Measurements from ENCODE around the gene SCG5.
A peak's percentile ranks its signal among the peaks of the same experiment; 100 is the strongest.

SCG5 gene

GRCh38 chr15:32656496-32656895, 15.0 kb downstream of the SCG5 start:
- no peak overlapping the region for H3K4me3 ChIP-seq (ENCODE audit: low read length)
- DNase-seq (ENCODE audit: low read depth), result no peak
- TF ChIP-seq CTCF (conservative IDR thresholded peaks at IDR 0.05; ENCODE audit: low read length), result no peak

- TF ChIP-seq CTCF (conservative IDR thresholded peaks at IDR 0.05; ENCODE audit: low read length), result no peak
- H3K4me3 ChIP-seq (ENCODE audit: low read length), result no peak overlapping the region
- no peak for DNase-seq (ENCODE audit: low read depth)
Observed at GRCh38 chr15:32657198-32657883, 15.8 kb downstream of the SCG5 start.

DNA sequence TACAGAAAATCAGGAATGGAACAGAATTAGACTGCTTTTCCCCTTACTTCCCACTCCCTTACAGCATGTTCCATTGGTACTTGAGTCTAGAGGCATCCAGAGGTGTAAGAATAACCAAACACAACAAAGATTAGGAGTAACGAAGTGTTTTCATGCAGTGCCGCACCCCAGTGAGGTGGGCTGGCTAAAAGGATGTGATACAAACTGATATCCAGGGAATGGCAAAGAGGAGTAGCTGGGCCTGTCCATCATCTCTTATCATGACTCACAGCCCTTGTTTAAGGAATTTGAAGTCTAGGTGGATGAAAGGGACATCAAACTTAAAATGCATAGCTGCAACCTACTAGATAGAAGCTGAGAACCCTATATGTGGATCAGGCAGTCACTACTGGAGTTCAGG, 16.4 kb downstream of the SCG5 start:
- H3K4me3 ChIP-seq (ENCODE audit: low read length), result no peak overlapping the region
- no peak for TF ChIP-seq CTCF (conservative IDR thresholded peaks at IDR 0.05; ENCODE audit: low read length)
- DNase-seq (ENCODE audit: low read depth), result no peak

DNA sequence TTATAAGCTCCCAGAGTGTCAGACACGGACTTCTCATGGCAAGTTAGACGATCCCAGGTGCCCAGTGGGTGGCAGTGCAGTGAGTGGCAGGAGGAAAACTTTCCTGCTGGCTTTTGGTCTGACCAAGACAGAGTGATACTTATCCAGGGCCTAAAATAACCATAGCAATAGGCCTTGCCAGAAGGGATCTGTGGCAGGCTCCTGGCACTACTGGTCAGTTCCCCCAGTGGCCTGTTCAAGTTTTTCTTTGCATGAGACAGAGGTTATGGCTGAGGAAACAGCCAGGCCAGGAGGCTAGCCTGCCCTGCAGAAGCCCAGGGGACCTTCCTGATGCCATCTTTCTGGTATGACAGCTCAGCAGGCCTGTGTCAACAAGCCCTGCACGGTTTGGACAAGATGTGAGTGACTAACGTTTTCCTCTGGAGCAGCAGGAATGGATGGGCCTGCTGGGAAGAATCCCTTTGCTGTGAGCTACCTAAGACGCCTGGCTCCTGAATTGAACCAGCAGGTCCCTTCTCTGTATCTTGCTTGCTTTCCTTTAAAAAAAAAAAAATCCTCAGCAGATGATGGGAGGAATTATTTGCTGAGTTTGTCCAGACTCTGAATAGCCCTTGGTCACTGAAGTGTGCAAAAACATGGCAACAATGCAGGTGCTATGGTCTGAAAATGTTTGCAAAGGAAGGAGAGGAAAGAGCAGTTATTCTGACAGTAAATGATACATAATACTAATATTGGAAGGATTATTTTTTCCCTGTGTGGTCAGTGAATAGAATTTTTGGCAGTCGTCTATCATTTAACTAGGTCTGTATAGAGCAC, 18.0 kb downstream of the SCG5 start:
- H3K4me3 ChIP-seq (ENCODE audit: low read length), result no peak overlapping the region
- TF ChIP-seq CTCF (conservative IDR thresholded peaks at IDR 0.05; ENCODE audit: low read length), result no peak; the same call in 1 of the 2 replicates
- peak; percentile 78 for DNase-seq (ENCODE audit: low read depth)

DNA sequence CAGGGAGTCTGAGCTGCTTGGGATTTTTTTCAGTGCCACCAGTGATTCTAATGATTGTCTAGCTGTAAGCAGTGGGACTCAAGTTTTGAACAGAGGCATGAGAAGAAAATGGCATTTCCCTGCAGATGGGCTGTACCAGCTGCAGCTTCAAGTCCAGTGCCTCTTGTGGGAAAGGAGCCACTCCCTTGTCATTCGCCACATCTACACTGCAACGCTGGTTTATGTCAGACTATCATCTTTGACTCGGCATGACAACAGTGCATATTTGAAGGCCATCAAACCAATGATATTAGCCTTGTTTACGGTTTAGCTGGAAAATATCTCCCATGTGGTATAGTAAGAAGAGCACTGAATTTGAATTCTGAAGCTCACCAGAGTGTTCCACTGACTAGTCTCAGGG, 22.2 kb downstream of the SCG5 start:
- no peak overlapping the region for H3K4me3 ChIP-seq (ENCODE audit: low read length)
- DNase-seq (ENCODE audit: low read depth), result no peak
- TF ChIP-seq CTCF (conservative IDR thresholded peaks at IDR 0.05; ENCODE audit: low read length), result no peak

DNA sequence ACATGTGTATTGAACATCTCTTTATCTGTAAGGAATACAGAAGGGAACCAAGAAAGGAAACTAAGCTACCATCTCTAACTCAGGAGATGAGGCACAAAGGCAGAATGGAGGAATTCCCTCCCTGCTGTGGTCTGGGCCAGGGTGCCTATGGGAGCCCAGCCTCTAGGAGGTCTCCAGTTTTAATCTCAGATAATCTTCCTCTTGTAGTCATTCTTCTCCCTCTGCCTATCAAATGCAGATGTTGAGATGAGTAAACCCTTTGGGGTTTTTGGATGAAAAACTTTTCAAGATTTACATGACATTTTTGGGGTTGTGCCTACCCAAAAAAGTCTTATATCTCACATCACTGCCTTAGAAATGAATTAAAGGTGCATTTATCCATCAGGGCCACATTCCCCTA, 23.3 kb downstream of the SCG5 start:
- peak; percentile 43 for DNase-seq (ENCODE audit: low read depth)
- TF ChIP-seq CTCF (conservative IDR thresholded peaks at IDR 0.05; ENCODE audit: low read length), result 0 out of 2 replicates have a peak, but pooled peaks have one; percentile 2
- no peak overlapping the region for H3K4me3 ChIP-seq (ENCODE audit: low read length)

DNA sequence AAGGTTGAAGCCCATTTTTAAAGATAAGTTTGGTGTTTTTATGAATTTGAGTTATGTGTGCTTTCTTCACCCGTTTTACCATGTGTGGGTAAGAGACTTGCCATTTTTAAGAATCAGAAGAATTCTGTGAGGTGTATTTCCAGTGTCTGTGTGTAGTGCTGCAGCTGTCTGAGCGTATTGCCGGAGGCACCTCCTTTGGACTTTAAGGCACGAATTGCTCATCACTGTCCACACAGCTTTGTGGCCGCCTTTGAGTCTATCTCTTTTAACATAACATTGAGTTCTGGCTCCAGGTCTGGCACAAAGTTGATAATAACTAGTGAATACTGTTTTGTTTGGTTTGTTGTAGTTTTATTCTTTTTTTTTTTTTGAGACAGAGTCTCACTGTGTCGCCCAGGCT, 25.8 kb downstream of the SCG5 start:
- DNase-seq (ENCODE audit: low read depth), result no peak
- no peak overlapping the region for H3K4me3 ChIP-seq (ENCODE audit: low read length)
- TF ChIP-seq CTCF (conservative IDR thresholded peaks at IDR 0.05; ENCODE audit: low read length), result no peak

All from AG10803 (cell line).